NCI-H1436 (cell line): ENCODE measurements around the gene RASGEF1C.

ENCODE experiments used
- DNase-seq: peaks from one replicate; lab custom pipeline; 2025; lab: John Stamatoyannopoulos, UW

The RASGEF1C gene

DNA sequence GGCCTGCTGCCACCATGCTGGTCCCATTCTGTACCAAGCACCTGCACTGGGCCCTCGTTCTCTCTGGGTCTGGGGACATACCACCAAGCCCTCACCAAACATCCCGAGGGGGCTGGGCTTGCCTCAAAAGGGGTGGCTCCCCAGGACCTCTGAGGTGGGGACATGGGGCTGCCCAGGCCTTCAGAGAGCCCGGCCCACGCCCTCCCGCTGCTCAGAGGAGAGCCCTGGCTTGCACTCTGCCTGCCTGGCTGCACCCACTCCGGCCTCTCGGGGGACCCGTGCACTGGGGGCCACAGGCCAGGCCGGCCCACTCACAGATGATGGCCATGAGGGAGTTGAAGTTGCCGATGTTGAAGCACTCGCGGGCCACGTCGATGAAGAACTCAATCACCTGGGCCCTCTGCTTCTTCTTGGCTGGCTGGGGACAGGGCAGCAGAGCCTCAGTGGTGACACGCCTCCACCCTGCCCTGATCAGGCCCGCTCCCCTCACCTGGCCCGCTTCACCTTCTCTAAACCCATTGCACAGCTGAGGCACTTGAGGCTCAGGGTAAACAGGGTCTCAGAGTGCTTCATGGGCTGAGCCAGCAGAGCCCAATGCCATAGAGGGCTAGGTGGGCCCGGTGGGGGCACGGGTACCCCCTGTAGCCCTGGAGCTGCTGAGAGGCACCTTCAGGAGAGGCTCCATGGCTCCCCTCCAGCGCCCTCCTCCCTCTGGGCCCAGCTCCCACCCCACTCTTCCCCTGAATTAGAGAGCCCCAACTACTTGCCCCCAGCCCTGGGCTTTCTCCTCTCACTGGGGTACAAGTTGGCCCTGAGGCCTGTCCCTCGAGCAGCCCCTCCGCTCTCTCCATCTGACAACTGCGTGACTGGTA lies 89.7 kb downstream of the RASGEF1C start:
- DNase-seq = no peak

DNA sequence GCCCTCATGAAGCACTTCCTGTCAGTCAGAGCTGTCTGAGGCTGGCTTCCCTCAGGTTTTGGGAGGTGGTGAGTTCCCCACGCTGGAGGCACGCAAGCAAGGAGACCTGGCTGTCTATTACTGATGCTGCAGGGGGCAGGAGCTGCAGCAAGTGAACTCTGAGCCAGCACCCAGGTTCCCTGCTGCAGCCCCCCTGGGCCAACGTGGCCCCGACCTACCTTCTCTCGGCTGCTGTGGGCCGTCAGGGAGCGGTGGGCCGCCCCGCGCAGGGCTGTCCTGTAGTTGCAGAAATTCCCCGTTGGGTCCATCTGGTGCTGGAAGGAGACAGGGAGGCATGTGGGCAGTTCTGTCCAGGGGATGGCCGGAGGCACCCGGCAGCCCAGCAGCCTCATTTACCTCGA lies 90.6 kb downstream of the RASGEF1C start:
- DNase-seq = no peak

DNA sequence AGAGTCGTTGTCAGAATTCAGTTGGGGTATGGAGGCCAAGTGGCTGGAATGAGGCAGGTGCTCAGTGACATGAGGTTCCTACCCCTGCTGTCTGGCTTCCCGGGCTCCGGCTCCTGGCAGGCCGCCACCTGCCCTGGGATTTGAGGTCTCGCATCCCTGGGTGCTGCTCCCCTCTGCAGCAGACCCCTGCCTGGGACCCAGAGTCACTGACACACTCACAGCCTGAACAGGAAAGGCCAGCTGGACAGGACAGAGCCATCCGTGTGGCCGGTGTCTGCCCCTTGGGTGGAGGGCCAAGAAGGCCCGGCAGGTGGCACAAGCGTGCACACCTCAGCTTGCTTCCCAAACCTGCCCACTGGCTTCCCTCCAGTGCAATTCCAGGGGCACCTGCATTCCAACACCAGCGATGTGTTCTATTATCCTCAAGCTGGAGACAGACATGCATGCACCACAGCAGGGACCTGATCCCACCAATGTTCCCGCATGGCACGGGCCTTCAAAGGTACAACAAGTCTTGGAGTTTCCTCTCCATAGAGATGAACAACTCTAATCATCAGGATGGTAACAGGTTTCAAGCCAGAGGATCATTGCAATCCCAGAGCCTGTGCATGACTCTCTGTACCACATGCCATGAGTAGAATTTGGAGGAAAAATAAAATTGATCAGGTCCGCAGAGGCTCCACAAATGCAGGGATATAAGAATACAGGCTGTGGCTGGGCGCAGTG lies 91.8 kb downstream of the RASGEF1C start:
- DNase-seq = no peak

DNA sequence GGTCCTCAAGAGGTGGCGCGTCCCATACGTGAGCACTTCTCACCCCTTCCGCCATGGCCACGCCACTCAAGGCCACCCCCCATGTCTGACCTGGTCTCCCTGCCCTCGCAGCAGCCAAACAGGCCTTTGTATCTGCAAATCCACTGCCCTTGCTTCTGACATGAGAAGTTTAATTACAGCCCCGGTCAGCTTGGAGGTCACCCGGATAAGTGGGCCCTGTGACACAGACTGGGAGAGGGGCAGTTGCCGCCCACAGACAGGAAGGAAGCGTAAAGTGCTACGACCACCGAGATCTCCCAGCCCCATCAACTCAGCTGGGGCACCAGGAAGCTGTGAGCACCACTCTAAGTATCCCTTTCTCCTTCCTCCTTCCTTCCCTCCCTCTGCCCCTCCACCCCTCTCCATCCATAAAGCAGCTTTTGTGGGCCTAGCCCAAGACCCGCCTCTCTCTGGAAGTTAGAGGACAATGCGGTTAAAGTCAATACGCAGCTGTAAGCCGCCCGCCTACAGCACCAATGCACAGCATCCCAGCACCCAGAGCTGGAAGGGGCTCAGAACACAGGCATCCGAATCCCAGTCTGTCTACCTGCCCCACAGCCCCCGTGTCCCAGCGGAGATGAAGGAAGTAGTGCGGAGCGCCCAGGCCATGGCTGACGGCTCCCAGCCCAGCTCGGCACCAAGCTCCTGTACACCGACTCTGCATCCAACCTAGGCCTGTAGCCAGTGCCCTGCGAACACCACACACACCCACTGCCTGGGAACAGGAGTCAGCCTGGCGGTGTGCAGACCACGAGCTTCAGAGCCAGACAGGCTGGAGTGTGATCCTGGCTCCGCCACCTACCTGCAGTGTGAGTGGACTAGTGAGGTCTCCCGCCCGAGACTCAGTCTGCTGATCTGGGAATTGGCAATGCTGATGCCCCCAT lies 92.7 kb downstream of the RASGEF1C start:
- no peak for DNase-seq

DNA sequence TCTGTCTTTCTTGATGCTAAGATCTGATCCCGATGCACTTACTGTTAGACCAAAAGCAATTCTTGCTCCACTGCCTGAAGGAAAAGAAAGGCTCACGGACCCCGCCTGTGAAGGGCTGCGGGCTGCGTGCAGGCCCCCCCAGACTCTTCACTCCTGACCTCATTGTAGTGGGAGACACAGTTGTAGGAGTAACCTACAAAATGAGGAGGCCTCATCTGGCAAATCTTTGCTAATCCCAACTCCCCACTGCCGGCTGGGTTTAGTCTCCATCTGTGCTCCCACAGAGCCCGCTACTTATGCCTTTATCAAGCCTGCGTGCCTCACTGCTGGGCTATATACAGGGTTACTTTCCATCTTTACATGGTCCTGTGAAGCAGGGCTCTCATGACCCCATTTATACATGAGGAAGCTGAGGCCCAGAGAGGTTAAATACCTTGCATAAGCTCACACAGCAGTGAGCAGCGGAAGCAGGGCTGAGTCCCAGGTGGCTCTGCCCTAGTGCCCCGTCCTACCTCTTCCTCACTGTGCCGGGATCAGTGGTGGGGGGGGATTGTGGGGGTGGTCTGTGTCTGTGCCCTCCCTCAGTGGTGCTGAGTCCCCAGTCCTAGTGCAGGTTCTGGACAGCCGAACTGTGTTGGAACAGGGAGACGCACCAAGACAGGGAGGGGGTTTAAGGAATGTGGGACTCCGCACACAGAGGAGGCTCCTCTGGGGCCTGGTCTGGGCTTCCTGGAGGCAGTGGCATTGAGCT lies 93.5 kb downstream of the RASGEF1C start:
- DNase-seq = no peak

DNA sequence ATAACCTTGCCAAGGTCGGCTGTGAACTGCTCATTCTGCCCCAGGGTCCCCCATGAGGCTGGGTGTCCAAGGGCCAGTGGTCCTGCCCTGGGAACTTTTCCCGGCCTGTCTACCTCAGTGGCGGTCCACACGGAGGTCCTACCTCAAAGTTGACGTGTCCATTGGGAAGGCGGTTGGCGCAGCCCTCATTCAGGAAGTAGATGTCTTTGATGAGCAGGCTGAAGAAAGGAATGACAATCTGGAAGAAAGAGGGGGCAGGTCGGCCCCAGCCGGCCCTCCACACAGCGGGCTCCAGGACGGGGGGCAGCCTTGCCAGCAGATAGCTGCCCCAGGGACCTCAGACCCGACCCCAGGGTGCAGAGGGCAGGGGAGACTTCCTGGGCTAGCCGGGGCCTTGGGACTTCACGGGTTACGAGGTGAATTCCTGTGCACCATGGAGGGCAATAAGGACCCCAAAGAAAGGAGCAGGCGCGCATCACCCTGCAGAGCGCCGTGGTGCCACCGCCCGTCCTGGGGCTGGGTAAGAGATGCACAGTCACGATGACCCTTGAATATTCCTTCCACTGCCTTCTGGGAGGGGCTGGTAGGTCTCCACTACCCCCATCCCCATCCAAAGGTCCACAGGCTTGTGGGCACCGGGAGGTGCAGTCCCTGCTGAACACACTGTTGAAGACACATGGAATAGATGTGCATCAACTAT lies 94.6 kb downstream of the RASGEF1C start:
- no peak for DNase-seq

DNA sequence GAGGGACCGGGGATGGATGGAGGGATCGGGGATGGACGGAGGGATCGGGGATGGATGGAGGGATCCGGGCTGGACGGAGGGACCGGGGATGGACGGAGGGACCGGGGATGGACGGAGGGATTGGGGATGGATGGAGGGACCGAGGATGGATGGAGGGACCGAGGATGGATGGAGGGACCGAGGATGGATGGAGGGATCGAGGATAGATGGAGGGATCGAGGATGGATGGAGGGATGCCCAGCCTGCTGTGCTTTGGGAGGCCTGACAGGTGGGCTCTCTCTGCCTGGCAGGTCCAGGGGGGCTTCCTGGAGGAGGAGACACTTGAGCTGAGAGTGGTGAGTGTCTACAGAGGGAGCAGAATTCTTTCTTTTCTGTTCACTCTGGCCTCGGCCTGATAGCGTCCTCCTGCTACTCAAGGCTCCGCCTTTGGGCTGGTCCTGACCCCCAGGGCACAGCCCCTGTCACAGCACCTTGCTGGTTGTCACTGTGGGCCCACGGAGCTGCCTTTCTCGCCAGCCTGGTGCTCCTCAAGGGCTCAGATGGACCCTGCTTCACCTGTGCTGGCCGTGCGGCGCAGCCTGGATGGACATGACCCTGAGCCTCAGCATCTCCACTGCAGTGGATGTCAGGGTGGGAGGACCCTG lies 95.2 kb downstream of the RASGEF1C start:
- DNase-seq = no peak

DNA sequence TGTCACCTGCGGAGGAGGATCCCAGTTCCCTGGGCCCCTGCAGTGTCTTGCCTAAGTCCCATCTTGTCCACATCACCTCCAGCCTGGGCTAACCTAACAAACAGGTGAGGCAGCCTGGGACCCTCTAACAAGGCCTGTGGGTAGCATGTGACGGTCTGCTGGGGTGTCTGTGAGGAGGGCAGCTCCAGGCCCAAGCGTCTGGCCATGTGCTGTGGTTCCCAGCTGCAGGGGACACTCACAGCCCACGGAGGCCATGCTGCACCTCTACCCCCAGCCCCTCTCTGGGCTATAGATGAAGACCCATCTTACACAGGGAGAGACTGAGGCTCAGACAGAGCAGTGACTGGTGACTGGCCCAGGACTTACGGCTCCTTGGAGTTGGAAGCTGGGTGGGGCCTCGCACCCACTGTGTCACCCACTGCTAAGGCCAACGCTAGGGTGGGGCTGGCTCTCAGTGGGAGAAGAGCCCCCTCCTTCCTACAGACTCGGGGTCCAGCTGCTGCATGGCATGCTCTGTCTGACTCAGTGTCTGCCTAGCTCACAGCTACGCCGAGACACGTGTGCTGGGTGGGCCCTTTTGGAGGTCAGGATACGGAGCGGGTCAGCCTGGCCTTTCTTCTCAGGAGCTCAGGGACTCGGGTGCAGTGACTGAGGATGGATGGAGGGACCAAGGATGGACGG lies 96.7 kb downstream of the RASGEF1C start:
- DNase-seq = no peak

DNA sequence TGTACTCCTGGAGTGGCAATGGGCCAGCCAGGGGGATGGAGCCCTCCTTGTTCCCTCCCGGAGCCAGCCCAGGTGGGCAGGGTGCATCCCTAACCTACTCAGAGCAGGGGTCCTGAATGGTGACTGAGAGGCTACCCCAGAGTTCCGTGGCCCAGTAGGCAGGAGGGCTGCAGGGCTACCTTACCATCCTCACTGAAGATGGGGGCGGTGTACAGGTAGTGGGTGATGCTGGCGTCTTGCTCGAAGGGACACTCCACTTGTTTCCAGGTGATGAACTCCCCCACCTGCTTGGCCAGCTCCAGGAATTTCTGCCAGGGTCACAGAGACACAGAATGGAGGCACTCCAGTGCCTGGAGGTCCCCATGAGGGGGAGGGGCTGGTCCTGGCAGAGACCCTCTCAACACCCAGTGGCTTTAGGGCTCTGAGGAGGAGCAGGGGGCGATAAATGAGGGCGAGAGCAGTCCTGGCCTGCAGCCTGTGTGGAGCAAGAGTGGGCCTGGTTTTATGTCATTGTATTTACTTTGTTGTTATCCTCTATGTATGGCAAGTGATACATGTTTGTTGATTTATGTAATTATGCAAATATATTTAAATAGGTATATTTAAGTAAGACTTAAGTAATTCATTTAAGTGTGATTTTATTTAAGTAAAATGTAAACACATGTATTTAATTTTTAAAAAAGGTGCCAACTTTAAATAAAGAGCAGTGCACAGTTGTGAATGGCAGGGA lies 97.6 kb downstream of the RASGEF1C start:
- no peak for DNase-seq

DNA sequence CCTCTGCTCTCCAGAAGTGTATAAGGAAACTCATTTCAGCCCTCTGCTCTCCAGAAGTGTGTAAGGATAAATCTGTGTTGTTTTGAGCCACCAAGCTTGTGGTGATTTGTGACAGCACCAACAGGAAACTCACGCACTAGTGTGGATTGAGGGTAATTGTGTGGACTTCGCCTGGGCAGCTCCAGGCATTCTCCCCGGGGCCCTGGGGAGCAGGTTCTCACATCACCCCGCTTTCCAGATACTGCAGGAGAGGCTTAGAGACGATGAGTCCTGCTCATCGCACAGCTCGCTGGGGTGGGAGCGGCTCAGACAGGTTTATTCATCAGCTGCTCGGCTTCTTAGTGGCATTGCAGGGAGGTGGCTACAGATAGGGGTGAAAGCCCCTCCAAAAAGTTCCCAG lies 99.1 kb downstream of the RASGEF1C start:
- no peak for DNase-seq

DNA sequence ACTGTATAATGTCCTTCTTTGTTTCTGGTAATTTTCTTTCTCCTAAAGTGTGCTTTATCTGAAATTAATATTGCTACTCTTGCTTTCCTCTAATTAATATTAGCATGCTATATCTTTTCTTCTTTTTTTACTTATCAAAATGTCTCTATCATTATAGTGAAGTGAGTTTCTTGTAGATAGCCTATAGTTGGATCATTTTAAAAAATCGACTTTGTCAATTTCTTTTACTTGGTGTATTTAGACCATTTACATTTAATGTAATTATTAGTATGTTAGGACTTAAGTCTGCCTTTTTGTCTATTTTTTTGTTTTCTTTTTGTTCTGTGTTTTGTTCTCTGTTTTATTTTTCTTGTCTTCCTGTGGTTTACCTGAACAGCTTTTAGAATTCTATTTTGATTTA lies 102.0 kb downstream of the RASGEF1C start:
- DNase-seq = no peak

DNA sequence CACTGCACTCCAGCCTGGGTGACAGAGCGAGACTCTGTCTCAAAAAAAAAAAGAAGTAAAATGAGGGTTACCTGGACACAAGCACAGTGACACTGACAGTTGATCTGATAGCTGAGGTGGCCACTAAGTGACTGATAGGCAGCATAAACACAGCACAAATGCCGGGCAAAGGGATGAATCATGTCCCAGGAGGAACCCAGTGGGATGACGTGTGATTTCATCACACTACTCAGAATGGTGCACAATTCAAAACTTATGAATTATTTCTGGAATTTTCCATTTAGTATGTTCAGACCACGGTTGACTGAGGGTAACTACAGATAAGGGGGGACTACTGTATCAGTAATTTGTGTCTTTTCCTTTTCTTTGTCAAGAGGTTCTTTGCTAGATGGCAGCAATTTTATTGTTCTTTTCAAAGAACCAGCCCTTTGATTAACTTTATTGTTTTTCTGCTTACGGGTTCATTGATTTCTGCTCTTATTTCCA lies 103.1 kb downstream of the RASGEF1C start:
- DNase-seq = no peak

DNA sequence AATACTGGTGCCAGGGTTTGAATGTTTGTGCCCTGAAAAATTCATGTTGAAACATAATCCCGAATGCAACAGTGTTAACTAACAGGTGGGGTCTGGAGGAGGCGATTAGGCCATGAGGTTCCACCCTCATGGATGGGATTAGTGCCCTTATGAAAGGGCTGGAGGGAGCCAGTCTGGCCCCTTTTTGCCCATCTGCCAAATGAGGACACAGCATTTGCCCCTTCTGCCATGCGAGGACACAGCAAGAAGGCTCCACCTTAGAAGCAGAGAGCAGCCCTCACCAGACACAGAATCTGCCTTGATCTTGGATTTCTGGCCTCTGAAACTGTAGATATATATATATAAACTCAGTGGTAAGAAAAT lies 104.9 kb downstream of the RASGEF1C start:
- no peak for DNase-seq

DNA sequence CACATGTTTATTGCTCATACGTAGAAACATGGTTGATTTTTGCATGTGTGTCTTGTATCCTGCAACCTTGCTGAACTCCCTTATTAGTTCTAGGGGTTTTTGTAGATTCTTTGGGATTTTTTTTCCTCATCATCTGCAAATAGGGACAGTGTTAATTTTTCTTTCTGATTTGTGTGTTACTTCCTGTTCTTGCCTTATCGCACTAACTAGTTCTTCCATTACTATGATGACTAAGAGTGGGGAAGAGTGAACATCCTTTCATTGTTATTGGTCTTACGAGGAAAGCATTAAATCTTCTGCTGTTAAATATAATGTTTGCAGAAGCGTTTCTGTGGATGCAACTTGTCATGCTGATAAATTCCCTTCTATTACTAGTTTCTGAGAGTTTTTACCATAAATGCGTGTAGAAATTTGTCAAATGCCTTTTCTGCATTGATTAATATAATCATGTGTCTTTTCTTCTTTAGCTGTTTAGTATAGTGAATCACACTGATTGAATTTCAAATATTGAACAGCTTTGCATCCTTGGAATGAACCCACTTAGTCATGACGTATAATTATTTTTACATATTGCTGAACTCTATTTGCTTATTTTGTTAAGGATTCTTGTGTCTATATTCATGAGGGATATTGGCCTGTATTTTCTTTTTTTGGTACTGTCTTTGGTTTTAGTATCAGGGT lies 105.4 kb downstream of the RASGEF1C start:
- no peak for DNase-seq

DNA sequence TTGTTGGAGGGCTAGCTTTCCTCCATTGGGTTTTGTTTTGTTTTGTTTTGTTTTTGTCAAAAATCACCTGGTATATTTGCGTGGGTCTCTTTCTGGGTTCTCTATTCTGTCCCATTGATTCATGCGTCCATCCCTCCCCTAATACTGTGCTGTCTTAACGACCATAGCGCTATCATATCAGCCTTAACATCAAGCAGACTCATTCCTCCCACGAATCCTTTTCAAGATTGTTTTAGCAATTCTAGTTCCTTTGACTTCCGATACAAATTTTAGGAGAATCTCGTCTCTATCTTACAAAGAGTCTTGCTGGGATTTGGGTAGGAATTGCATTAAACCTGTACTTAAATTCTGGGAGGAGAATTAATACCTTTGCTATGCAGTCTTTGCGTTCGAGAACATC lies 106.4 kb downstream of the RASGEF1C start:
- no peak for DNase-seq

DNA sequence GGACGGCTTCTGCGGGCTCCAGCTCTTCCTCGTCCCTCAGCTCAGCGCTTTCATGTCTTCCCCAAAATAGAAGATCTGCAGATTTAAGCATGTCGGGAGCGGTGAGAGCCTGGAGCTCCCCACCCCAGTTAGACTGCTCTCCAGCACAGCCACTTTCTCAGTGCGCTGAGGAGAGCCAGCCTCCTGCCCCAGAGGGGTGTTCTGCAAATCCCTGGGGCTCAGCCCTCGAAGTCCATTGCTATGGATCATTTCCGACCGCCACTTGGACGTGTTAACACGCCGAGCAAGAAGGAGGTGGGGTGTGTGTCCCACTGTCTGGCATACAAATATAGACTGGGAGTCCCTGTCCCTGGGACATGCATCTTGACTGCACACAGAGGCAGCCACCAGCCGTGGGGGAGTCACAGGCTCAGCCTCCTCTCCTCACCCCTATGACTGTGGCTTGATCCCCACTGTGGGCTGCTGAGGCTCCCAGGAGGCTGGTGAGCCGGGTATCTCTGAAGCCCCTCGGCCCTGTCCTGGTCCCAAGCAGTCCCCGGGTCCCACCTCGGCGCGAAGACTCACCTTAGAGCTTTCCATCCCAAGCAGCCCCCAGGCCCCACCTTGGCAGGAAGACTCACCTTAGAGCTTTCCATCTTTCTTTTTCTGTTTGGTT lies 107.4 kb downstream of the RASGEF1C start:
- no peak for DNase-seq

DNA sequence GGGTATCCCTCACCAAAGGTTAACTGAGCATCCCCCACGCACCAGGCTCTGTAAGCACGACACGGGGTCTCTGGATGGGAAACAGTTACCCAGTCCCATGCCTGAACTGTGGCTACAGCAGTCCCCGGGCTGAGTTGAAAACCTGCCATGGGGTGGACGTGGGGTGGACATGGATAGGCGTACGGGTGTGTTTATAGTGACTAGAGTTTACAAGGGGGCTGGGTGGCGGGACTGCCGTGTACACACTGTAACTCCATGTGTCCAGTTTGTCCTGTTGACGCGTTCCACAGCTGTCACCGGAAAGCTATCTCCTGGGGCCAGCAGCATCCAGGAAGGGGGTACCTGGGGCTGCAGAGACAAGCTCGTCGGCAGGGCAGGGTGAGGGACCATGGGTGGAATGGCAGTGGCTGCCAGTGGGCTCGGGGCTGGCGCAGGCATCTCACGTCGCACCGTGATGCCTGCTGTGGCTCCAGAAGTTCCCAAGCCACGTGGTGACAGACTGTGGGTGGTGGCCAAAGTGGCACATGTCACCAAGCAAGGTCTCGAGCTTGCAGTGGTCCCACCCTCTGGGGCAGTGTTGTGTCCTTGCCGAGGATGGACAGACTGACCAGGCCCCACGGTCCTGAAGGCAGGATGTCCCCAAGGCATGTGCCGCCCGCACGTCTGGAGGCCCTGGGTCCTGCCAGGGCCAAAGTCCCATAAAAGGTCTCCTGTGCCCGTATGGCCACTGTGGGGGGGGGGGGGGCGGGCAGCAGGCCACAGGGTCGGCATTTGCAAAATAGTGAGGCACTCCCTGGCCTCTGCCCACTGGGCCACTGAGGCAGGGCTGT lies 108.2 kb downstream of the RASGEF1C start:
- no peak for DNase-seq
